Measurements from ENCODE around the gene SLC1A6. TPM values are rescaled to one million over a fixed set of nuclear protein-coding genes. Genes with fewer than 3 reads are reported as not detected.

Gene SLC1A6
- total and polyA plus RNA-seq, 7 donors = 0.06 TPM; not detected in 6

DNA sequence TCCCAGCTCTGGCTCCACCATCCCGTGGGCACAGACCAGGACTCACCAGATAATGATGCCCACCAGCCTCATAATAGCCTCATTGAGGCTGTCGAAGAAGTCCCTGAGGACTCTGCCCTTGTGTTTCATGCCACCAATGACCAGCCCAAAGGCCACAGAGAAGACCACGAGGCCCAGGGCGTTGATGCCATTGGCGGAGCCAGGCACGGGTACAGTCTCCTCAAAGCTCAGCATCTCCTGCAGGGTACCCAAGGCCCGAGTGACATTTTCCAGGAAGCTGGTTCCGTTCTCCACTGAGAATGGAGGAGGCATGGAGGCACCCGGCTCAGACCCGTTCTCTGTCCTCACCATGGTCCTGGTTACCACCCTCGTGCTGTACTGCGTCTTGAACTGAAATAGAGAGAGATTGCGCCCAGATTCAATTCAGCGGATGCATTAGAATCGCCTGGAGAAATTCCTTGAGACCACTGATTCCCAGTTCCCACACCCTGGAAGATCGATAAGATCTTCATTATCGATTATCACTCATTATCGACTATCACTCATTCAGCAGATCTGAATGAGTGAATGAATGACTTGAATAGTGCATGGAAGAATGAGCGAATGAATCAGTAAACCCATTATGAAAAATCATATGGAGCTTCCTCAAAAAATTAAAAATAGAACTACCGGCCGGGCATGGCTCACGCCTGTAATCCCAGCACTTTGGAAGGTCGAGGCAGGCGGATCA is 17.5 kb downstream of the SLC1A6 start:
- H3K27me3 ChIP-seq = peaks cover 0 to 4% (median 0%) of the 10 kb centered on the region in 3 donors
- intact Hi-C loops (cut with DNase I) = no loop called here
- no peak overlapping the region for H3K4me3 ChIP-seq
- H3K36me3 ChIP-seq = no peaks in the 10 kb centered on the region
- no peak for TF ChIP-seq POLR2AphosphoS5 (IDR thresholded peaks at IDR 0.05)
- peaks cover 7 to 17% (median 11%) of the 10 kb centered on the region in 4 donors for H3K9me3 ChIP-seq
- H3K27ac ChIP-seq = no peak overlapping the region
- WGBS, 2 donors = 90 to 93% methylated on average over 24 of the region's 24 CpGs
- DNase-seq = no peak
- H3K4me1 ChIP-seq = no peaks in the 10 kb centered on the region

DNA sequence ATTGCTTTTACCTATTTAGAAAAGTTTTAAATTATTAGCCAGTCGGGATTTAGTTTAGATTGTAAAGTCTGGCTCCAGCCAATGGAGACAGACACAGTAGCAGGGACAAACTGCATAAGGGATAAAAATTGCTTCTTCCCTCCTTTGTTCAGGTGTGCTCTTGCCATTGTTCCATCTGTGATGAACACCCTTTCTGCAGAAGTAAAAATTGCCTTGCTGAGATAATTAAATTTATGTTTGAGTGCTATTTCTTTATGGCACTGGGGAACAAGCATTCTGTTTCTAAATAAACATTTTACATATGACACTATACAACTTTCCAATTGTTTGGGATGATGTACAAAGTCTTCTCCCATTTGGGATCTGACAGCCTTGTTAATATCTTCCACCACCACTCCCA is 20.4 kb downstream of the SLC1A6 start:
- 0 to 88% methylated on average over 1 of the region's 1 CpG for WGBS, 2 donors

DNA sequence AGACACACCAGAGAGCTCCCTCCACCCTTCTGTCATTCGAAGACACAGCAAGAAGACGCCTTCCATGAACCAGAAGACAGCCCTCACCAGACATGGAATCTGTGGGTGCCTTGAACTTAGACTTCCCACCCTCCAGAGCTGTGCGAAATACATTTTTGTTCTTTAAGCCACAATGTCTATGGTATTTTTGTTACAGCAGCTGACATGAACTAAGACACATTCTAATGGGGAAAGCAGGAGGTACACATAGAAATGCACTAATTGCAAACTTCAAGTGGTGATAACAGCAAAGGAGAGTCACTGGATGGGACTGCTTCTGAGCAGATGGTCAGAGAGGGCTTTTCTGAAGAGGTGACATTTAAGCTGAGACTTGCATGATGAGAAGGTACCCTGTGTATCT is 22.2 kb downstream of the SLC1A6 start:
- Histone ChIP-seq H3K4me3 (no peak overlapping the region), H3K4me1 (no peaks in the 10 kb centered on the region), H3K27me3 (peaks cover 0 to 19% (median 9%) of the 10 kb centered on the region in 3 donors), H3K27ac (no peak overlapping the region), H3K9me3 (peaks cover 7 to 17% (median 11%) of the 10 kb centered on the region in 4 donors), H3K36me3 (no peaks in the 10 kb centered on the region)
- intact Hi-C loops (cut with DNase I) = no loop called here
- TF ChIP-seq POLR2AphosphoS5 (IDR thresholded peaks at IDR 0.05) (no peak), POLR2A (IDR thresholded peaks at IDR 0.05) (no peak), EP300 (IDR thresholded peaks at IDR 0.05) (no peak)
- TF ChIP-seq, protein P1, sequence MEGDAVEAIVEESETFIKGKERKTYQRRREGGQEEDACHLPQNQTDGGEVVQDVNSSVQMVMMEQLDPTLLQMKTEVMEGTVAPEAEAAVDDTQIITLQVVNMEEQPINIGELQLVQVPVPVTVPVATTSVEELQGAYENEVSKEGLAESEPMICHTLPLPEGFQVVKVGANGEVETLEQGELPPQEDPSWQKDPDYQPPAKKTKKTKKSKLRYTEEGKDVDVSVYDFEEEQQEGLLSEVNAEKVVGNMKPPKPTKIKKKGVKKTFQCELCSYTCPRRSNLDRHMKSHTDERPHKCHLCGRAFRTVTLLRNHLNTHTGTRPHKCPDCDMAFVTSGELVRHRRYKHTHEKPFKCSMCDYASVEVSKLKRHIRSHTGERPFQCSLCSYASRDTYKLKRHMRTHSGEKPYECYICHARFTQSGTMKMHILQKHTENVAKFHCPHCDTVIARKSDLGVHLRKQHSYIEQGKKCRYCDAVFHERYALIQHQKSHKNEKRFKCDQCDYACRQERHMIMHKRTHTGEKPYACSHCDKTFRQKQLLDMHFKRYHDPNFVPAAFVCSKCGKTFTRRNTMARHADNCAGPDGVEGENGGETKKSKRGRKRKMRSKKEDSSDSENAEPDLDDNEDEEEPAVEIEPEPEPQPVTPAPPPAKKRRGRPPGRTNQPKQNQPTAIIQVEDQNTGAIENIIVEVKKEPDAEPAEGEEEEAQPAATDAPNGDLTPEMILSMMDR (IDR thresholded peaks at IDR 0.05) = no peak
- DNase-seq = no peak
- 89 to 94% methylated on average over 3 of the region's 3 CpGs for WGBS, 2 donors

More for the DNA sequence above, 20.4 kb downstream of the SLC1A6 start:
- TF ChIP-seq POLR2AphosphoS5 (IDR thresholded peaks at IDR 0.05) (no peak), POLR2A (IDR thresholded peaks at IDR 0.05) (no peak)
- Histone ChIP-seq H3K36me3 (no peaks in the 10 kb centered on the region), H3K4me1 (no peaks in the 10 kb centered on the region), H3K9me3 (peaks cover 7 to 17% (median 11%) of the 10 kb centered on the region in 4 donors), H3K27ac (no peak overlapping the region), H3K4me3 (no peak overlapping the region), H3K27me3 (peaks cover 0 to 9% (median 3%) of the 10 kb centered on the region in 3 donors)
- intact Hi-C loops (cut with DNase I) = no loop called here
- DNase-seq = no peak

DNA sequence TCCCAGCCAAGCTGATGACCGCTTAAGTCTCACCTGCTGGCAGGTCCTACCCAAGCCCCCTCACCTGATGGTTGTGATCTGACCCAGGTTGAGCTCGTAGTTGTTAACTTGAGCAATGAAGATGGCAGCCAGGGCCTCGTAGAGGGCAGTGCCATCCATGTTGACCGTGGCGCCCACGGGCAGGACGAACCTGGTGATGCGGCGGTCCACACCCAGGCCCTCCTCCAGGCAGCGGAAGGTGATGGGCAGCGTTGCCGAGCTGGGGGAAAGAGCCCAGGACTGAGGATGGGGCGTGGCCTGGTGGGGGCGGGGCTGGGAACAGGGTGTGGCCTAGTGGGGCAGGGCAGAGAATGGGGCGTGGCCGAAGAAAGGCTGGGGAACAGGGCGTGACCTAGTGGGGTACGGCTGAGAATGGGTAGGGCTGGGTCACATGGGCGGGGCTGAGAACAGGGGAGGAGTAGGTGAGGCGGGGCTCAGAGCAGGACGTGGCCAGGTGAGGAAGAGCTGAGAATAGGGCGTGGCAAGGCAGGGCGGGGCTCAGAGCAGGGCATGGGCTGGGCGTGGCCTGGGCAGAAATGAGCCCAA is 25.5 kb downstream of the SLC1A6 start:
- no peak for TF ChIP-seq POLR2AphosphoS5 (IDR thresholded peaks at IDR 0.05)
- TF ChIP-seq, protein P1 (IDR thresholded peaks at IDR 0.05) = no peak
- no peak for TF ChIP-seq EP300 (IDR thresholded peaks at IDR 0.05)
- TF ChIP-seq POLR2A (IDR thresholded peaks at IDR 0.05) = no peak
- Histone ChIP-seq H3K27me3 (peaks cover 0 to 19% (median 9%) of the 10 kb centered on the region in 3 donors), H3K36me3 (no peaks in the 10 kb centered on the region), H3K27ac (no peak overlapping the region), H3K4me1 (no peaks in the 10 kb centered on the region), H3K4me3 (no peak overlapping the region), H3K9me3 (peaks cover 0 to 10% (median 6%) of the 10 kb centered on the region in 4 donors)
- WGBS, 2 donors = 44 to 49% methylated on average over 24 of the region's 24 CpGs
- no peak for DNase-seq
- intact Hi-C loops (cut with DNase I) = no loop called here

DNA sequence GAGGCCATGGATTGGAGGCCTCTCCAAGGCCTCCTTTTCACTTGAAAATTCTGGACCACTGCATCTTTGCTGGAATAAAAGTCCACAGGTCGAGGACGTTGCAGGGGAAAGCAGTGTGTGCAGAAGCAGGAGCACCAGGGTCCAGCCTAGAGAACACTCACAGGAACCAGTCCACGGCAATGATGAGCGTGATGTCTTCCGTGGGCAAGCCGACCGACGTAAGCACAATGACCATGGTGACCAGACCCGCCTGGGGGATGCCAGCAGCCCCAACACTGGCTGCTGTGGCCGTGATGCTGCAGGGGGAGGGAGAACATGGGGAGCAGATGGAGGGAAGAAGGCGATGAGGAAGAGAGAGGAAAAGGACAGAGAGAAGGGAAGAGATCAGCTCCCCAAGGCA is 26.9 kb downstream of the SLC1A6 start:
- no peak for DNase-seq
- WGBS, 2 donors = 81 to 87% methylated on average over 11 of the region's 11 CpGs
- TF ChIP-seq, protein P1 (IDR thresholded peaks at IDR 0.05) = no peak
- TF ChIP-seq POLR2A (IDR thresholded peaks at IDR 0.05) (no peak), POLR2AphosphoS5 (IDR thresholded peaks at IDR 0.05) (no peak), EP300 (IDR thresholded peaks at IDR 0.05) (no peak)
- Histone ChIP-seq H3K27ac (no peak overlapping the region), H3K36me3 (no peaks in the 10 kb centered on the region), H3K4me3 (no peak overlapping the region), H3K27me3 (peaks cover 0 to 19% (median 9%) of the 10 kb centered on the region in 3 donors), H3K4me1 (no peaks in the 10 kb centered on the region), H3K9me3 (peaks cover 0 to 5% (median 1%) of the 10 kb centered on the region in 4 donors)
- intact Hi-C loops (cut with DNase I) = no loop called here
